ENCODE results near the gene RAD9B. TPM values are rescaled to one million over a fixed set of nuclear protein-coding genes. Genes with fewer than 3 reads are reported as not detected.

The RAD9B gene
- total RNA-seq, 1 donor from 2014 or later, result 0.17 TPM

GRCh38 chr12:110468214-110469048 lies 33.7 kb upstream of the RAD9B start, which contains the start of the genes FAM216A and GPN3:
Gene FAM216A (plus strand): TSS chr12:110468845. CDS start chr12:110468876, 31 bp downstream.
Gene GPN3 (minus strand): TSS chr12:110468257. CDS start chr12:110468203, 54 bp downstream.
- peaks cover 58% of the 10 kb centered on the region for H3K79me2 ChIP-seq (ENCODE audit: low read depth)

GRCh38 chr12:110475426-110475825 lies 26.7 kb upstream of the RAD9B start:
- H3K4me2 ChIP-seq, result no peak overlapping the region
- Mint-ChIP-seq H3K9me3 (peaks cover 2% of the 10 kb centered on the region), H3K36me3 (peaks cover 10% of the 10 kb centered on the region), H3K4me1 (peaks cover 3% of the 10 kb centered on the region), H3K27ac (no peak overlapping the region), H3K4me3 (no peak overlapping the region), H3K27me3 (ENCODE audit: insufficient read depth, low read depth) (no peaks in the 10 kb centered on the region)
- TF ChIP-seq CTCF (IDR thresholded peaks at IDR 0.05), result no peak
- TF ChIP-seq EZH2phosphoT487 (IDR thresholded peaks at IDR 0.05), result no peak
- H3K27me3 ChIP-seq, result no peaks in the 10 kb centered on the region
- H3K27ac ChIP-seq, result no peak overlapping the region
- H3K4me3 ChIP-seq, result no peak overlapping the region
- peaks cover 14% of the 10 kb centered on the region for H3K79me2 ChIP-seq (ENCODE audit: low read depth)
- DNase-seq (ENCODE audit: low spot score), result no peak
- no peaks in the 10 kb centered on the region for H3K36me3 ChIP-seq
- H3F3A ChIP-seq (ENCODE audit: low read depth), result no peaks in the 10 kb centered on the region
- no peaks in the 10 kb centered on the region for H4K20me1 ChIP-seq (ENCODE audit: low read depth)
- H3K4me1 ChIP-seq, result no peaks in the 10 kb centered on the region
- H3K9ac ChIP-seq, result no peak overlapping the region
- H2AFZ ChIP-seq (replicated peaks), result no peak overlapping the region
- no peaks in the 10 kb centered on the region for H3K9me3 ChIP-seq (ENCODE audit: low read depth)

More at GRCh38 chr12:110468214-110469048, 33.7 kb upstream of the RAD9B start, which contains the start of the genes FAM216A and GPN3:
- Mint-ChIP-seq H3K36me3 (peaks cover 17% of the 10 kb centered on the region), H3K4me1 (peaks cover 30% of the 10 kb centered on the region), H3K9me3 (peaks cover 2% of the 10 kb centered on the region), H3K4me3 (peak within 1 kb of the TSS; percentile 100), H3K27ac (peak within 1 kb of the TSS; percentile 100), H3K27me3 (ENCODE audit: insufficient read depth, low read depth) (peaks cover 9% of the 10 kb centered on the region)
- Histone ChIP-seq H2AFZ (replicated peaks) (peak within 1 kb of the TSS; percentile 78), H4K20me1 (ENCODE audit: low read depth) (peaks cover 17% of the 10 kb centered on the region), H3K36me3 (no peaks in the 10 kb centered on the region), H3K9me3 (ENCODE audit: low read depth) (no peaks in the 10 kb centered on the region), H3K9ac (peak within 1 kb of the TSS; percentile 94), H3K4me1 (peaks cover 11% of the 10 kb centered on the region), H3K27me3 (no peaks in the 10 kb centered on the region), H3K27ac (peak within 1 kb of the TSS; percentile 81), H3K4me2 (peak within 1 kb of the TSS; percentile 99), H3K4me3 (peak within 1 kb of the TSS; percentile 96), H3F3A (ENCODE audit: low read depth) (peaks cover 20% of the 10 kb centered on the region)
- TF ChIP-seq EZH2 (IDR thresholded peaks at IDR 0.05), result peak; percentile 41
- TF ChIP-seq CTCF (IDR thresholded peaks at IDR 0.05), result no peak
- peak; percentile 99 for DNase-seq (ENCODE audit: low spot score)

- Mint-ChIP-seq H3K36me3 (peaks cover 14% of the 10 kb centered on the region), H3K9me3 (peaks cover 10% of the 10 kb centered on the region), H3K27ac (no peak overlapping the region), H3K4me1 (peaks cover 18% of the 10 kb centered on the region), H3K4me3 (peak overlapping the region; percentile 57), H3K27me3 (ENCODE audit: insufficient read depth, low read depth) (peaks cover 8% of the 10 kb centered on the region)
- Histone ChIP-seq H3K27ac (no peak overlapping the region), H4K20me1 (ENCODE audit: low read depth) (peaks cover 16% of the 10 kb centered on the region), H3K9me3 (ENCODE audit: low read depth) (no peaks in the 10 kb centered on the region), H3K4me2 (no peak overlapping the region), H3F3A (ENCODE audit: low read depth) (peaks cover 18% of the 10 kb centered on the region), H3K4me1 (peaks cover 11% of the 10 kb centered on the region), H3K9ac (no peak overlapping the region), H3K79me2 (ENCODE audit: low read depth) (peaks cover 54% of the 10 kb centered on the region), H3K36me3 (peaks cover 5% of the 10 kb centered on the region), H2AFZ (replicated peaks) (no peak overlapping the region), H3K27me3 (peaks cover 11% of the 10 kb centered on the region), H3K4me3 (no peak overlapping the region)
- no peak for TF ChIP-seq EZH2 (IDR thresholded peaks at IDR 0.05)
- no peak for TF ChIP-seq CTCF (IDR thresholded peaks at IDR 0.05)
- no peak for TF ChIP-seq EZH2phosphoT487 (IDR thresholded peaks at IDR 0.05)
- DNase-seq (ENCODE audit: low spot score), result no peak
Measured at GRCh38 chr12:110498984-110499706, 3.0 kb upstream of the RAD9B start.
